SK-N-SH (cell line): ENCODE data around the gene ERLEC1. TPM values are rescaled to one million over a fixed set of nuclear protein-coding genes. Genes with fewer than 3 reads are reported as not detected.
A peak's percentile ranks its signal among the peaks of the same experiment; 100 is the strongest.

Source experiments
- CTCF ChIA-PET: fragments of 300-600, 350-600 bp; formaldehyde crosslinking; extraction: SDS; loops from one replicate; lab custom pipeline; 2021; lab: Yijun Ruan, JAX
- POLR2A ChIA-PET: fragments of 350-600 bp; sonication (Branson Sonifier 250); formaldehyde crosslinking; extraction: SDS; loops from one replicate; lab custom pipeline; 2020; ENCODE audit warnings: antibody characterized with exemption, inconsistent platforms; lab: Yijun Ruan, JAX
- DNase-seq: peaks from one replicate; pipeline ENCODE4 v3.0.0; 2012
- H2AFZ ChIP-seq: fragments of 200-600 bp; sonication (generic); 2 replicates; pipeline ENCODE4 v1.8.1; 2016; ENCODE audit warnings: antibody characterized with exemption, mild to moderate bottlenecking, low read depth
- H3F3A ChIP-seq: fragments of 200-600 bp; sonication (generic); replicated peaks from 2 replicates; pipeline ENCODE3; 2016; ENCODE audit warnings: antibody characterized with exemption, mild to moderate bottlenecking; ENCODE audit not compliant: insufficient read depth
- H3K27ac ChIP-seq, 2 experiments: fragments of 200-500 bp in 1 of 2; fragments of 200-600 bp in 1 of 2; sonication (Bioruptor generic) in 1 of 2; sonication (generic), shearing (Covaris generic) in 1 of 2; 2 replicates each; pipeline versions ENCODE4 v1.5.1 to v1.6.1; 2014 to 2016; ENCODE audit warnings: low read depth in 2 of 2, inconsistent platforms in 1 of 2, low read length in 1 of 2, mild to moderate bottlenecking in 1 of 2, mixed read lengths in 1 of 2
- H3K27me3 ChIP-seq: fragments of 200-600 bp; sonication (generic), shearing (Covaris generic); 2 replicates; pipeline ENCODE4 v1.6.1; 2016; ENCODE audit warnings: mixed run types; ENCODE audit not compliant: insufficient read depth
- H3K36me3 ChIP-seq, 2 experiments: fragments of 200-500 bp in 1 of 2; fragments of 200-600 bp in 1 of 2; sonication (Bioruptor generic) in 1 of 2; sonication (generic) in 1 of 2; replicated peaks in 1 of 2; 2 replicates each; pipeline versions ENCODE3 to v1.5.1; 2014 to 2016; ENCODE audit warnings: low read length in 1 of 2, mild to moderate bottlenecking in 1 of 2; ENCODE audit not compliant: insufficient read depth in 2 of 2, control insufficient read depth in 1 of 2
- H3K4me1 ChIP-seq, 2 experiments: fragments of 200-500 bp in 1 of 2; fragments of 200-600 bp in 1 of 2; sonication (Bioruptor generic) in 1 of 2; sonication (generic), shearing (Covaris generic) in 1 of 2; 2 replicates each; pipeline versions ENCODE4 v1.5.1 to v1.6.1; 2014 to 2016; ENCODE audit warnings: low read depth in 1 of 2, low read length in 1 of 2, mixed run types in 1 of 2; ENCODE audit not compliant: insufficient read depth in 2 of 2, control insufficient read depth in 1 of 2
- H3K4me2 ChIP-seq: fragments of 200-600 bp; sonication (generic), shearing (Covaris generic); 2 replicates; pipeline ENCODE4 v1.6.1; 2017; ENCODE audit warnings: mixed run types
- H3K4me3 ChIP-seq, 2 experiments: fragments of 200-500 bp in 1 of 2; fragments of 200-600 bp in 1 of 2; sonication (Bioruptor generic) in 1 of 2; sonication (generic), shearing (Covaris generic) in 1 of 2; 2 replicates each; pipeline versions ENCODE4 v1.5.1 to v1.8.1; 2014 to 2016; ENCODE audit warnings: low read depth in 2 of 2, inconsistent platforms in 1 of 2, low read length in 1 of 2, mild to moderate bottlenecking in 1 of 2, mixed read lengths in 1 of 2, moderate library complexity in 1 of 2
- H3K79me2 ChIP-seq: fragments of 200-600 bp; sonication (generic); 2 replicates; pipeline ENCODE4 v1.8.1; 2017; ENCODE audit warnings: mild to moderate bottlenecking; ENCODE audit not compliant: insufficient read depth
- H3K9ac ChIP-seq: fragments of 200-600 bp; sonication (generic); 2 replicates; pipeline ENCODE4 v1.6.1; 2017; ENCODE audit warnings: mixed run types
- H3K9me2 ChIP-seq: fragments of 200-600 bp; sonication (generic); 2 replicates; pipeline ENCODE4 v1.6.1; 2017; ENCODE audit warnings: mixed run types
- H3K9me3 ChIP-seq: fragments of 200-600 bp; sonication (generic); 2 replicates; pipeline ENCODE4 v1.6.1; 2017; ENCODE audit warnings: mixed run types, mild to moderate bottlenecking, moderate library complexity
- H4K20me1 ChIP-seq: fragments of 200-600 bp; sonication (generic); 2 replicates; pipeline ENCODE4 v1.6.1; 2017; ENCODE audit warnings: mild to moderate bottlenecking, mixed run types; ENCODE audit not compliant: insufficient read depth
- CTCF ChIP-seq: fragments of 200-600 bp; sonication (generic); IDR thresholded peaks from 2 replicates; pipeline ENCODE4 v1.6.1; 2017; ENCODE audit warnings: antibody characterized with exemption, mild to moderate bottlenecking, moderate library complexity
- EP300 ChIP-seq, 2 experiments: IDR thresholded peaks; 2 replicates each; pipeline versions ENCODE4 v1.4.0 to v1.6.1; 2012; ENCODE audit warnings: borderline replicate concordance in 1 of 2, low read depth in 1 of 2, low read length in 1 of 2
- EZH2phosphoT487 ChIP-seq: fragments of 200-600 bp; sonication (generic); IDR thresholded peaks from 2 replicates; pipeline ENCODE4 v1.6.1; 2017; ENCODE audit warnings: low read depth, mixed run types, mild to moderate bottlenecking, antibody characterized with exemption, moderate library complexity, borderline replicate concordance
- FOSL2 ChIP-seq: IDR thresholded peaks from 2 replicates; pipeline ENCODE4 v1.4.0; 2012; ENCODE audit warnings: low read depth, mild to moderate bottlenecking, moderate library complexity, borderline replicate concordance
- FOXJ3 ChIP-seq: sonication (generic); formaldehyde crosslinking; IDR thresholded peaks from 2 replicates; pipeline ENCODE4 v1.5.1; 2020; ENCODE audit warnings: mild to moderate bottlenecking, missing genetic modification reagents
- GABPA ChIP-seq: IDR thresholded peaks from 2 replicates; pipeline ENCODE4 v1.4.0; 2012; ENCODE audit warnings: low read depth, mild to moderate bottlenecking
- IRF3 ChIP-seq: fragments of 150-350 bp; IDR thresholded peaks from 2 replicates; pipeline ENCODE4 v1.6.1; 2016; ENCODE audit warnings: mild to moderate bottlenecking, low read depth, low read length
- MXI1 ChIP-seq: IDR thresholded peaks from 2 replicates; pipeline ENCODE4 v1.6.1; 2012; ENCODE audit warnings: mild to moderate bottlenecking, low read depth, low read length, improper control_type of control experiment
- NFIC ChIP-seq: IDR thresholded peaks from 2 replicates; pipeline ENCODE4 v1.4.0; 2012; ENCODE audit warnings: borderline replicate concordance
- RAD21 ChIP-seq: IDR thresholded peaks from 2 replicates; pipeline ENCODE4 v1.6.1; 2012; ENCODE audit warnings: mild to moderate bottlenecking, low read length
- RCOR1 ChIP-seq: fragments of 150-350 bp; IDR thresholded peaks from 2 replicates; pipeline ENCODE4 v1.6.1; 2017; ENCODE audit warnings: antibody characterized with exemption, low read length
- RFX5 ChIP-seq: IDR thresholded peaks from 2 replicates; pipeline ENCODE4 v1.6.1; 2012; ENCODE audit warnings: mild to moderate bottlenecking, improper control_type of control experiment, low read length
- SMC3 ChIP-seq: IDR thresholded peaks from 2 replicates; pipeline ENCODE4 v1.6.1; 2012; ENCODE audit warnings: low read depth, low read length, improper control_type of control experiment
- TAF1 ChIP-seq: IDR thresholded peaks from 2 replicates; pipeline ENCODE4 v1.6.1; 2012; ENCODE audit warnings: low read depth, mild to moderate bottlenecking, low read length, moderate library complexity, borderline replicate concordance
- TCF12 ChIP-seq: IDR thresholded peaks from 2 replicates; pipeline ENCODE4 v1.4.0; 2012
- USF1 ChIP-seq: IDR thresholded peaks from 2 replicates; pipeline ENCODE4 v1.4.0; 2012; ENCODE audit warnings: low read depth, borderline replicate concordance
- ZBTB33 ChIP-seq: IDR thresholded peaks from 2 replicates; pipeline ENCODE4 v1.4.0; 2012; ENCODE audit warnings: low read depth, borderline replicate concordance
- WGBS: methylation state at CpG from one replicate; pipeline ENCODE4 v1.1.6; 2017; ENCODE audit warnings: low lambda C conversion rate; 5-methylcytosine and 5-hydroxymethylcytosine counted together
- polyA plus RNA-seq, 3 experiments: library from polyadenylated mRNA; depleted of rRNA; stranded (reverse); fragments of >200 nt; gene quantifications; 2 replicates each; pipeline ENCODE4 v1.2.3, GENCODE V29; 2012

Gene ERLEC1
- polyA plus RNA-seq, 1 of the 3 experiments (the other 2 are of a cell fraction) = 61.7 TPM

- H3K27ac ChIP-seq = no peak overlapping the region
- no peak overlapping the region for H2AFZ ChIP-seq
- POLR2A ChIA-PET = no interaction called here
- DNase-seq = peak; percentile 9
- CTCF ChIA-PET = interaction anchor here (0.6 to 1.9 kb wide), 6 partner anchors 8 to 315 kb away, joined by 3 to 6 read pairs (median 3); no protein-coding TSS in a partner anchor
- no peaks in the 10 kb centered on the region for H4K20me1 ChIP-seq
- H3K4me3 ChIP-seq = no peak overlapping the region
- no peaks in the 10 kb centered on the region for H3F3A ChIP-seq
- peaks cover 12 to 14% of the 10 kb centered on the region in 2 experiments for H3K36me3 ChIP-seq
- H3K9ac ChIP-seq = no peak overlapping the region
- TF ChIP-seq SMC3 = peak; percentile 32
- TF ChIP-seq IRF3 = no peak
- no peak for TF ChIP-seq MXI1
- TF ChIP-seq EZH2phosphoT487 = no peak
- TF ChIP-seq CTCF = peak; percentile 59
- no peak for TF ChIP-seq RCOR1
- TF ChIP-seq RAD21 = peak; percentile 68
- no peaks in the 10 kb centered on the region for H3K4me1 ChIP-seq
- H3K9me2 ChIP-seq = no peaks in the 10 kb centered on the region
- H3K27me3 ChIP-seq = no peaks in the 10 kb centered on the region
- H3K4me2 ChIP-seq = no peak overlapping the region
- H3K79me2 ChIP-seq = peaks cover 11% of the 10 kb centered on the region
- no peaks in the 10 kb centered on the region for H3K9me3 ChIP-seq
Measured at GRCh38 chr2:53740170-53740569, 46.7 kb upstream of the ERLEC1 start.

- peaks cover 18 to 19% of the 10 kb centered on the region in 2 experiments for H3K36me3 ChIP-seq
- WGBS = 97% methylated on average over 2 of the region's 2 CpGs
- no peak overlapping the region for H2AFZ ChIP-seq
- no peaks in the 10 kb centered on the region for H3K27me3 ChIP-seq
- no peak overlapping the region for H3K9ac ChIP-seq
- no peak overlapping the region for H3K4me2 ChIP-seq
- no peak overlapping the region for H3K27ac ChIP-seq
- peaks cover 7% of the 10 kb centered on the region for H3K79me2 ChIP-seq
- no peaks in the 10 kb centered on the region for H3K9me3 ChIP-seq
- H3K9me2 ChIP-seq = no peaks in the 10 kb centered on the region
- H3F3A ChIP-seq = no peaks in the 10 kb centered on the region
- no peak for DNase-seq
- ChIA-PET CTCF (interaction anchor here (1.2 kb wide), 1 partner anchor 28 kb away, joined by 3 read pairs; no protein-coding TSS in a partner anchor), POLR2A (no interaction called here)
- no peaks in the 10 kb centered on the region for H4K20me1 ChIP-seq
- H3K4me1 ChIP-seq = no peaks in the 10 kb centered on the region
- no peak overlapping the region for H3K4me3 ChIP-seq
- TF ChIP-seq IRF3 = no peak
- no peak for TF ChIP-seq NFIC
- TF ChIP-seq FOSL2 = no peak
- TF ChIP-seq EP300 (IDR thresholded peaks at IDR 0.05; ENCODE audit: borderline replicate concordance in 1 of 2, low read depth in 1 of 2, low read length in 1 of 2) = no peak
- no peak for TF ChIP-seq TCF12
- no peak for TF ChIP-seq RFX5
- no peak for TF ChIP-seq FOXJ3 (CRISPR knock-in tag)
- TF ChIP-seq TAF1 = no peak
- no peak for TF ChIP-seq CTCF
- no peak for TF ChIP-seq USF1
- TF ChIP-seq GABPA = no peak
- TF ChIP-seq ZBTB33 = no peak
Measured at GRCh38 chr2:53744395-53745065, 42.3 kb upstream of the ERLEC1 start.
